ENCODE data around the gene NIPBL.
"Not testable (repeated sequence)": the region's sequence is repeated elsewhere in the genome, so short reads cannot be mapped to it uniquely, and the experiment has no call there.

Gene NIPBL

DNA sequence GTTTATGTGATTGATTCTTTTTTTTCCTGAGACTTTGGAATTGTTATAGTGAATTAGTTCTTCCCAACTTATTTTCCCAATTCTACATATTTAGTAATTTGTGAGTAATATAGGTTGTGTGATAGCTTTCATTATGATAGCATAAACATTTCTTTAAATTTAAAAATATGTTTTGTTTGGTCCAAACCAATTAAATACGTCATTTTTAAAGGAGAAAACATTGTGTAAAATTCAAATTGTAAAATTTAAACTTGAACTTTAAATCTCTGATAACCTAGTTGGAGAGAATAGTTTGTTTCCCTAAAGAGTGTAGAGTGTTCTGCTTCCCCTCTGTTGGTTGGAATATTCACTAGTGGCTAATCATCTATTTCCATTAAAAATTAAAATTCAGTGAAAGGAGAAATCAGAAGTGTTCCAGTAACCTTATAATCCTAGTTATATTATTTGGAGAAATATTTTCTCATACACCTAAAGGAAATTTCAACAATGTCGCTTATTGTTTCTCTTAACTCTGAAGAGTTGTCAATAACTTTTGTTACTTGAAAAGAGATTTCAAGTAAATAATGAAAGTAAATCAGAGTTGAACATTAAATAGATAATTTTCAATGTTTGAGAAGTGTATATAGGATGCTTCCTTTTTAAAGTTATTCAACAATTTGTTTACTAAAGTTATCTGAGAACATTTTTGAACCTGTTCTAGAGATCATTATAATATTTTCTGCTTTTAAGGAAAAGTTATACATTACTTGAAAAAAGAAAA is 2.9 kb downstream of the NIPBL start:
- DNase-seq (ENCODE audit: low read depth, low spot score), result no peak

- no peak for DNase-seq (ENCODE audit: low read depth, low spot score)
Measured at GRCh38 chr5:36880761-36881160, 4.2 kb downstream of the NIPBL start.

DNA sequence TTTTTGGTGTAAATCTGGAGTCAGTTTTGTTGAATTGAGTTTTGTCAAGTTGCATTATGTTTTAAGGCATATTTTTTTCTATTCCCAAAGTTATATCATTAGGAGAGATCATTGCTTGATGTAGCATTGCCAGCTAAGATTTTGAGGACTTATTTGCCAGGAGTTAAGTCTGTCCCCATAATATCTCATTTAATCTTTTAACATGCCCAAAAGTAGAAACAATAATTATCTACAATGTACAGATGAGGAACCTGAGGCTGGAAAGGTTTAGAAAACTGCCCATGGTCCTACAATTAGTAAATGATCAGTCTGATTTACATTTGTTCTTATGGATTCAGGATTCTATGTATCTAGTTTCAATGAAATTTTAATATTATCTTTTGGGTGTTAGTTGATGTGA is 4.7 kb downstream of the NIPBL start:
- DNase-seq (ENCODE audit: low read depth, low spot score), result no peak

GRCh38 chr5:36881807-36882206 is 5.2 kb downstream of the NIPBL start:
- DNase-seq (ENCODE audit: low read depth, low spot score), result no peak

DNA sequence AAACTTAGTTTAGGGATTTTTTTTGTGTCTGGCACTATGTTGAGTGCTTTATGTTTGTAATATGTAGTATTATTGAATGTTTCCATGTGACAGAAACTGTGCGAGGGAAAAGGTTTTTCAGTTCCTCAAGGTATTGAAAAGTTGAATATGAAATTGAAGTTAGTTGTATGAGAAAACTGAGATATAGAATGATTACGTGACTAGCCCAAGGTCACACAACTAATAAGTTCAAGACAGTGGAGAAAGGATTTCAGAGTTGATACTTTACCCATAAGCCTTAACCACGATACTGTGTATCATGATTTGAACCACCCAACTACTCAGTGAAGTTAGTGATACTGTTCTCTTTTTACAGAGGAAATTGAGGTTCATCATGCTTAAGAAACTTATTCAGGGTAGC is 5.7 kb downstream of the NIPBL start:
- no peak for DNase-seq (ENCODE audit: low read depth, low spot score)

DNA sequence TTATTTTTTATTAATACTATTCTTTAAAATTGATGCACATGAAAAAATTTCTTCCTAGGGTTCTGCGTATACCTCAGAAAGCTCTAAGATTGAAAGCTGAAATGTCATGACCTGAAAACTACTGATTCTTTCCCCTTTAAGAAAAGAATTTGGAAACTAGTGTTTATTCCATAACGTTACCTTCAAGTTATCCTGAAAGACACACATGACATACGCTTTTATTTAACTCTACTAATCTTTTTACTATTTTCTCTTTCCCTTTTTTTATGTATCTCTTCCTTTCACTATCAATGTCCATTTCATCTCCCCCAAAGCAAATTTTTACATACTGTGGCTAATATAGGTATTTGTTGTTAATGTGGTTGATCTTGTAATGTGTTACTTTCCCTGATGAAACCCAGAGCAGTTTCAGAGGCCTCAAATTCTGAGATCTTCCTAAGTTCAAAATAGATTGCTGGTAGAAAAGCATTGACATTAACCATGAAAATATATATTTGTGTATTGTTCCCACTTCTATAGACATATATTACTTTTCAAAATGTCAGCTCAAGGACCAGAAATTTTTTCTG is 7.4 kb downstream of the NIPBL start:
- DNase-seq (ENCODE audit: low read depth, low spot score), result no peak

- DNase-seq (ENCODE audit: low read depth, low spot score), result no peak
Measured at GRCh38 chr5:36885149-36885548, 8.6 kb downstream of the NIPBL start.

DNA sequence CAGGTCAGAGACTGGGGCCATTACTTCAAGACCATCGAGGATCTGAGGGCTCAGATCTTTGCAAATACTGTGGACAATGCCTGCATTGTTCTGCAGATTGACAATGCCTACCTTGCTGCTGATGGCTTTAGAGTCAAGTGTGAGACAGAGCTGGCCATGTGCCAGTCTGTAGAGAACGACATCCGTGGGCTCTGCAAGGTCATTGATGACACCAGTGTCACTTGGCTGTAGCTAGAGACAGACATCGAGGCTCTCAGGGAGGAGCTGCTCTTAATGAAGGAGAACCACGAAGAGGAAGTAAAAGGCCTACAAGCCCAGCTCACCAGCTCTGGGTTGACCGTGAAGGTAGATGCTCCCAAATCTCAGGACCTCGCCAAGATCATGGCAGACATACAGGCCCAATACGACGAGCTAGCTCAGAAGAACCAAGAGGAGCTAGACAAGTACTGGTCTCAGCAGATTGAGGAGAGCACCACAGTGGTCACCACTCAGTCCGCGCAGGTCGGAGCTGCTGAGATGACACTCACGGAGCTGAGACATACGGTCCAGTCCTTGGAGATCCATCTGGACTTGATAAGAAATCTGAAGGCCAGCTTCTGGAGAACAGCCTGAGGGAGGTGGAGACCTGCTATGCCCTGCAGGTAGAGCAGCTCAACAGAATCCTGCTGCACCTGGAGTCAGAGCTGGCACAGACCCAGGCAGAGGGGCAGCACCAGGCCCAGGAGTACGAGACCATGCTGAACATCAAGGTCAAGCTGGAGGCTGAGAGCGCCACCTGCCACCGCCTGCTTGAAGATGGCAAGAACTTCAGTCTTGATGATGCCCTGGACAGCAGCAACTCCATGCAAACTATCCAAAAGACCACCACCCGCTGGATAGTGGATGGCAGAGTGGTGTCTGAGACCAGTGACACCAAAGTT is 9.3 kb downstream of the NIPBL start:
- DNase-seq (ENCODE audit: low read depth, low spot score), result no peak

DNA sequence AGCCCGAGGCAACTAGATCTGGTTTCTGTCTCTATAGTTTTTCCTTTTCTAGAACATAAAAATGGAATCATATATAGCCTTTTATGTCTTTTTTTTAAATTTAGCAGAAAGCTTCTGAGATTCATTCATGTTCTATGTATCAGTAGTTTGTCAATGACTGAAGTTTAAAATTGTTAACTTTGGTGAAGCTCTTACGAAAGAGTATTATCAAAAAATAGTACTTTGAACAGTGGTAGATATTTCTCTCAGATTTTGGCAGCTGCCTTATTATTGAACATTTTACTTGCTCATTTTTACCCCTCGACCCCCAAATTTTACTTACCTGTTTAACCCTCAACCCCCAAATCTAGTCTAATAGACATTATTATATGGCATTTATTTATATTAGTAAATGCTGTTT is 10.2 kb downstream of the NIPBL start:
- no peak for DNase-seq (ENCODE audit: low read depth, low spot score)

DNA sequence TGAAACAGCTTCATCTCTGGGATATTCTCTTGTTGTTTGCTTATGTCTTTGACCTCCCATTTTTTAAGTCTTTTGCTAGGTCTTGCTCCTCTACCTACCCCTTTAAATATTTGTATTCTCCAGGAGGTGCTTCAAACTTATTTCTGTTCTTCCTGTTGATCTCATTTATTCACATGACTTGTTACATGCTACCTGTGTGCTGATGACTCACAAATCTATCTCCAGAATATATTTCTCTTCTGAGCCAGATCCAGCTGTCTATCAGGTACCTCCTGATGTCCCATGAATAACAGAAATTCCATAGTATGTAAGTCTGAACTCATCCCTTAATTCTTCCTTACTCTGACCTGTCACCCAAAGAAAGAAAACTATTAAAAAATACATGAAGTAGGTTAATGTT is 11.0 kb downstream of the NIPBL start:
- no peak for DNase-seq (ENCODE audit: low read depth, low spot score)

- no peak for DNase-seq (ENCODE audit: low read depth, low spot score)
Measured at GRCh38 chr5:36888303-36888702, 11.7 kb downstream of the NIPBL start.

DNA sequence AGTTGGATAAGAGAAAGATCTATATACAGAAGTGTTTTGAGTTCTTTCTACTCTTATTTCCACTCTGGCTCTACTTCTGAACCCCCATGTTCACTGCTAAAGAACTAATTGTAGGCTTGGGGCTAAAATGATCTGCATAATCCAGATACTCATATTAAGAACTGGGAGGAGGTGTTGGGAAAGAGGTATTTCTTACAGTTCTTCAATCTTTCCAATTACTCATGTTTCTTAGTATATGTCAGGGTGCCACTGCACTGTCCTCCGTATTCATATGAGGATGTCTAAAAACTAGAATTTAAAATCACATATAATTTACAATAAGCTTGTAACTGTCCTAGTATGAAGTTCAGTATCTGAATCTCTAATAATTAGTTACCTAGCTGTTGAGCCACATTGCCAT is 12.7 kb downstream of the NIPBL start:
- no peak for DNase-seq (ENCODE audit: low read depth, low spot score)

DNA sequence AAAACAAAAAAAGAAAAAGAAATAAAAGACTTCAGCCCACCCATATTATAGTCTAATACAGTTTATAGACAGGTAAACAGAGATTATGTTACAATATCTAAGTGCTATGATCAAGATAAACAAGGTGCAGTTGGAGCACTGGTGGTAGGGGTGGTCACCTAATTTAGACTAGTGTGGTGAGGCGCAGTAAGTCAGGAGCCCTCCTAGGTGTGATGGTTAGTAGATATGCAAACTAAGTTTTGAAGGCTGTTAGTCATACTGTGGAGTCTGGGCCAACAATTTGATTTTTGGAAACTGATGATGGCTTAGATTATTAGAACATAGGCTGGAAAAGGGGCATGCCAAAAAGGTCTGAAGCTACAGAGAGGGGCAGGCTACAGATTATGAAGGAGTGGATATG is 14.7 kb downstream of the NIPBL start:
- DNase-seq (ENCODE audit: low read depth, low spot score), result no peak

DNA sequence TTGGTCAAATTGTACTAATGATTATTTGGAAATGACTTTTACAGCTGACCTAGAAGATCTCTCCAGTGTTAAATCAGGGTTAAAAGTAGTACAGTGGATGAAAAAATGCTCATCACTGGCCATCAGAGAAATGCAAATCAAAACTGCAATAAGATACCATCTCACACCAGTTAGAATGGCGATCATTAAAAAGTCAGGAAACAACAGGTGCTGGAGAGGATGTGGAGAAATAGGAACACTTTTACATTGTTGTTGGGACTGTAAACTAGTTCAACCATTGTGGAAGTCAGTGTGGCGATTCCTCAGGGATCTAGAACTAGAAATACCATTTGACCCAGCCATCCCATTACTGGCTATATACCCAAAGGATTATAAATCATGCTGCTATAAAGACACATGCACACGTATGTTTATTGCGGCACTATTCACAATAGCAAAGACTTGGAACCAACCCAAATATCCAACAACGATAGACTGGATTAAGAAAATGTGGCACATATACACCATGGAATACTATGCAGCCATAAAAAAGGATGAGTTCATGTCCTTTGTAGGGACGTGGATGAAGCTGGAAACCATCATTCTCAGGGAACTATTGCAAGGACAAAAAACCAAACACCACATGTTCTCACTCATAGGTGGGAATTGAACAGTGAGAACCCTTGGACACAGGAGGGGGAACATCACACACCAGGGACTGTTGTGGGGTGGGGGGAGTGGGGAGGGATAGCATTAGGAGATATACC is 15.7 kb downstream of the NIPBL start:
- not testable (repeated sequence) for DNase-seq (ENCODE audit: low read depth, low spot score)

DNA sequence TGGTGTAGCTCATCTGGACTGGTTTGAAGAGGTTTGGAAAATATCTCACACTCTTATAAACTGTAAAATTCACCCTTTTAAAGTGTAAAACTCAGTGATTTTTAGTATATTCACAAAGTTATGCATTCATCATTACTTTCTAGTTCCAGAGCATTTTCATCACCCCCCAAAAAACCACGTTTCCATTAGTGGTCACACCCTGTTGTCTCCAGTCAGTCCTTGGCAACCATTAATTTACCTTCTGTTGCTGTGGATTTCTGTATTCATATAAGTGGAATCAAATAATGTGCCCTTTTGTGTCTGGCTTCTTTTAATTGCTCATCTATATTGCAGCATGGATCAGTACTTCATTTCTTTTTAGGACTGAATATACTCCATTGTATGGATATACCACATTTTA is 18.4 kb downstream of the NIPBL start:
- DNase-seq (ENCODE audit: low read depth, low spot score), result no peak

GRCh38 chr5:36896476-36896875 is 19.9 kb downstream of the NIPBL start:
- no peak for DNase-seq (ENCODE audit: low read depth, low spot score)

DNA sequence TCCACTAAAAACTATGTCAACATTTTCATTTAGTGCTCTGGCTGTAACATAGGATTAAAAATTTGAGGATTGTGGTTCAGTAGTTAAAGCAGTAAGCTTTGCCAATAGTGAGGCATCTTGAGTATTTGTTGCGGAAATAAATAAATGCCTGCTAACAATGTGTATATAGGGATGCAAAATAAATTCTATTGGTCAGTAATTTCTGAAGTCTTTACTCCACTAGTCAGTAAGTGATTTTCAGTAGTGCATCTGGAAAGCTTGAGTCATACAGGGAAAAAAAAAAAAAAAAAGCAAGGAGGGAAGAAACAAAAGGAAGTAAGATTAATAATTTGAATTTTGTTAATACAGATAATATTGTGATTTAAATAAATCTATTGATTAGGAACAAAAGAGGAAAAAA is 21.0 kb downstream of the NIPBL start:
- DNase-seq (ENCODE audit: low read depth, low spot score), result no peak

GRCh38 chr5:36899860-36900259 is 23.3 kb downstream of the NIPBL start:
- DNase-seq (ENCODE audit: low read depth, low spot score), result no peak

DNA sequence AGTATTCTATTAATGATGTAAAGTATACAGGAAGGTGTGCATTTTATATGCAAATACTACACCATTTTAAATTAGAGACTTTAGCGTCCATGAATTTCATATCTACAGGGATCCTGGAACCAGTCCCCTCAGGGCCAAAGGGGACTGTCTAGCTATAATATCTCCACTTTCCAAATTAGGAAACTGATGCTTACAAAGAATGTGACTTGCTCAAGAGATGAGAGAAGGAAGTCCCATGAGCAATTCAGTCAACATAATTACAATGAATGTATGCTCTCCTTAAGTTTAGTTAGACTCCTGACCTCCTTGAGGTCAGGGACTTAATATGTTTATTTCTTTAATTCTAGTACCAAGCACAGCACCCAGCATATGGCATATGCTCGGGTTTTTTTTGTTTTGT is 23.7 kb downstream of the NIPBL start:
- DNase-seq (ENCODE audit: low read depth, low spot score), result no peak

- DNase-seq (ENCODE audit: low read depth, low spot score), result not testable (repeated sequence)
Measured at GRCh38 chr5:36901077-36901476, 24.5 kb downstream of the NIPBL start.

DNA sequence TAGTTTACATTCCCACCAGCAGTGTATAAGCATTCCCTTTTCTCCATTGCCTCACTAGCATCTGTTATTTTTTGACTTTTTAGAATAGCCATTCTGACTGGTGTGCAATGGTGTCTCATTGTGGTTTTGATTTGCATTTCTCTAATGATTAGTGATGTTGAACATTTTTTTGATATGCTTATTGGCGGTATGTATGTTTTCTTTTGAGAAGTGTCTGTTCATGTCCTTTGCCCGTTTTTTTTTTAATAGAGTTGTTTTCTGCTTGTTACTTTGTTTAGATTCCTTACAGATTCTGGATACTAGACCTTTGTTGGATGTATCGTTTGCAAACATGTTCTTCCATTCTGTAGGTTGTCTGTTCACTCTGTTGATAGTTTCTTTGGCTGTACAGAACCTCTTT is 25.3 kb downstream of the NIPBL start:
- no peak for DNase-seq (ENCODE audit: low read depth, low spot score)

DNA sequence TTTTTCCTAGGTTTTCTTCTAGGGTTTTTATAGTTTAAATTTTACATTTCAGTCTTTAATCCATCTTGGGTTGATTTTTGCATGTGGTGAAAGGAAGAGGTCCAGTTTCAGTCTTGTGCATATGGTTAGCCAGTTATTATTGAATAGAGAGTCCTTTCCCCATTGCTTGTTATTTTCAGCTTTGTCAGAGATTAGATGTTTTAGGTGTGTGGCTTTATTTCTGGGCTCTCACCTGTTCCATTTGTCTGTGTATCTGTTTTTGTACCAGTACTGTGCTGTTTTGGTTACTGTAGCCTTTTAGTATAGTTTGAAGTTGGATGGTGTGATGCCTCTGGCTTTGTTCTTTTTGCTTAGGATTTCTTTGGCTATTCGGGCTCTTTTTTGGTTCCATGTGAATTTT is 25.8 kb downstream of the NIPBL start:
- no peak for DNase-seq (ENCODE audit: low read depth, low spot score)

Measured in activated CD4-positive, CD25-positive, alpha-beta regulatory T cell treated with anti-CD3 and anti-CD28 coated beads, Interleukin-2, amount 50 U/mL, for 16 hours (primary cell).